Prostate gland (tissue), 2 donors: ENCODE results near the gene PHIP. TPM values are rescaled to one million over a fixed set of nuclear protein-coding genes. Genes with fewer than 3 reads are reported as not detected.

Source experiments
- DNase-seq: peaks from one replicate; pipeline ENCODE4 v3.0.0-alpha.2; 2019; ENCODE audit warnings: low spot score
- H3K27ac ChIP-seq, 2 donors: fragments of 200-600 bp; sonication (generic); 2 replicates each; pipeline ENCODE4 v1.5.1; 2017 to 2019
- H3K27me3 ChIP-seq: fragments of 200-600 bp; sonication (generic); replicated peaks from 2 replicates; pipeline ENCODE4 v1.5.1; 2019; ENCODE audit not compliant: insufficient read depth
- H3K36me3 ChIP-seq, 2 donors: fragments of 200-600 bp; sonication (generic); 1 replicate in 1 of 2; 2 replicates in 1 of 2; pipeline versions ENCODE4 v1.5.1 to v1.8.1; 2017 to 2019
- H3K4me1 ChIP-seq: fragments of 200-600 bp; sonication (generic); replicated peaks from 2 replicates; pipeline ENCODE4 v1.5.1; 2019
- H3K4me3 ChIP-seq, 2 donors: fragments of 200-600 bp; sonication (generic); 2 replicates each; pipeline ENCODE4 v1.5.1; 2017 to 2019
- H3K9me3 ChIP-seq: fragments of 200-600 bp; sonication (generic); 2 replicates; pipeline ENCODE4 v1.5.1; 2017
- CTCF ChIP-seq, 4 experiments: fragments of 200-600 bp in 2 of 4; fragments of 450-650 bp in 2 of 4; sonication (generic) in 2 of 4; IDR thresholded peaks; 1 replicate in 3 of 4; 2 replicates in 1 of 4; pipeline ENCODE4 v1.5.1; 2016 to 2019; ENCODE audit warnings: antibody characterized with exemption in 4 of 4, mild to moderate bottlenecking in 2 of 4, moderate library complexity in 2 of 4
- POLR2A ChIP-seq: fragments of 450-650 bp; IDR thresholded peaks from one replicate; pipeline ENCODE4 v1.6.1; 2016; ENCODE audit warnings: antibody characterized with exemption, mild to moderate bottlenecking
- POLR2AphosphoS5 ChIP-seq: sonication (generic); formaldehyde crosslinking; IDR thresholded peaks from one replicate; pipeline ENCODE4 v1.6.1; 2017; ENCODE audit warnings: antibody characterized with exemption
- WGBS: methylation state at CpG from one replicate; pipeline ENCODE4 v1.1.5; 2018; 5-methylcytosine and 5-hydroxymethylcytosine counted together
- intact Hi-C: fragments of 100-400 bp; cut with DNase I; formaldehyde crosslinking; loops from one replicate; pipeline ENCODE4 v1.14.2; 2022
- total RNA-seq, 2 donors: library from RNA; depleted of rRNA; stranded (reverse); fragments of >200 nt; gene quantifications; one replicate each; pipeline ENCODE4 v1.1.0, GENCODE V29; 2016

Gene PHIP
- total RNA-seq, 2 donors from 2014 or later = 29.6 to 31.8 TPM

- TF ChIP-seq CTCF (IDR thresholded peaks at IDR 0.05) = no peak
- TF ChIP-seq POLR2A = no peak
- TF ChIP-seq POLR2AphosphoS5 = no peak
- no peak overlapping the region for H3K4me3 ChIP-seq
- H3K9me3 ChIP-seq = no peaks in the 10 kb centered on the region
- H3K4me1 ChIP-seq = no peaks in the 10 kb centered on the region
- WGBS = 88% methylated on average over 2 of the region's 2 CpGs
- intact Hi-C loops = no loop called here
- no peaks in the 10 kb centered on the region for H3K36me3 ChIP-seq
- no peak overlapping the region for H3K27ac ChIP-seq
- DNase-seq = no peak
- H3K27me3 ChIP-seq = no peaks in the 10 kb centered on the region
These were observed 11.7 kb upstream of the PHIP start for GRCh38 chr6:79089552-79090404.

- Histone ChIP-seq H3K4me3 (no peak overlapping the region), H3K9me3 (no peaks in the 10 kb centered on the region), H3K36me3 (no peaks in the 10 kb centered on the region), H3K27ac (no peak overlapping the region), H3K4me1 (no peaks in the 10 kb centered on the region), H3K27me3 (no peaks in the 10 kb centered on the region)
- intact Hi-C loops = no loop called here
- 83% methylated on average over 1 of the region's 1 CpG for WGBS
- no peak for DNase-seq
- no peak for TF ChIP-seq CTCF (IDR thresholded peaks at IDR 0.05)
- TF ChIP-seq POLR2AphosphoS5 = no peak
- no peak for TF ChIP-seq POLR2A
These were observed 6.6 kb upstream of the PHIP start for GRCh38 chr6:79084693-79085092.

GRCh38 chr6:79082304-79082703, 4.2 kb upstream of the PHIP start:
- DNase-seq = no peak
- WGBS = 100% methylated on average over 1 of the region's 1 CpG
- Histone ChIP-seq H3K27me3 (no peaks in the 10 kb centered on the region), H3K4me1 (no peaks in the 10 kb centered on the region), H3K36me3 (no peaks in the 10 kb centered on the region), H3K27ac (no peak overlapping the region), H3K9me3 (no peaks in the 10 kb centered on the region), H3K4me3 (no peak overlapping the region)
- intact Hi-C loops = no loop called here
- TF ChIP-seq POLR2AphosphoS5 (no peak), CTCF (IDR thresholded peaks at IDR 0.05) (no peak), POLR2A (no peak)

GRCh38 chr6:79081663-79082062, 3.6 kb upstream of the PHIP start:
- intact Hi-C loops = no loop called here
- no peak overlapping the region for H3K27ac ChIP-seq

More at GRCh38 chr6:79081663-79082062, 3.6 kb upstream of the PHIP start:
- Histone ChIP-seq H3K4me1 (no peaks in the 10 kb centered on the region), H3K4me3 (no peak overlapping the region), H3K36me3 (no peaks in the 10 kb centered on the region), H3K27me3 (no peaks in the 10 kb centered on the region), H3K9me3 (no peaks in the 10 kb centered on the region)
- no peak for TF ChIP-seq POLR2A
- no peak for TF ChIP-seq POLR2AphosphoS5
- no peak for TF ChIP-seq CTCF (IDR thresholded peaks at IDR 0.05)
- DNase-seq = no peak
